ENCODE results near the gene LRRC8D.

LRRC8D gene

DNA sequence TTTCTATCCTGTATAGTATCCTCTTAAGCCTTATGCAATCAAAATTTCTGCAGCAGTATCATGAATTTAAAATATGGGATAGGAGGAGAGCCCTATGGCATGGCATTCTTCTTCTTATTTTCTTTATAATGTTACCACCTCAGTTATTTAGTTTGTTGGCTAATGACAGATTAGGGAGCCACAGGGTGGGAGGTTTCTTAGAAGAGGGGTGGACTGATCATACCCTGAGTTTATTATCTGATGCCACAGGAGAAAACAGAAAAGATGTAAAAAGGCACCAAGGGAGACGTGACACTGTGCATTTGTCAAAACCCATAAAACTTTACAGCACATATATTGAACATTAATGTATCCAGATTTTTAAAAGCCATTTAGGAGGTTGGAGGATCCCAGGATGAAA is 66.9 kb downstream of the LRRC8D start:
- H3K9me3 Mint-ChIP-seq = no peaks in the 10 kb centered on the region
- peaks cover 69% of the 10 kb centered on the region for H3K4me1 Mint-ChIP-seq
- peaks cover 35% of the 10 kb centered on the region for H3K36me3 Mint-ChIP-seq
- H3K27ac Mint-ChIP-seq = no peak overlapping the region
- H3K27me3 Mint-ChIP-seq = no peaks in the 10 kb centered on the region
- no peak overlapping the region for H3K4me3 Mint-ChIP-seq

- Mint-ChIP-seq H3K27me3 (no peaks in the 10 kb centered on the region), H3K36me3 (peaks cover 31% of the 10 kb centered on the region), H3K27ac (peak overlapping the region; percentile 59)
Measured at GRCh38 chr1:89888480-89889322, 67.9 kb downstream of the LRRC8D start.

DNA sequence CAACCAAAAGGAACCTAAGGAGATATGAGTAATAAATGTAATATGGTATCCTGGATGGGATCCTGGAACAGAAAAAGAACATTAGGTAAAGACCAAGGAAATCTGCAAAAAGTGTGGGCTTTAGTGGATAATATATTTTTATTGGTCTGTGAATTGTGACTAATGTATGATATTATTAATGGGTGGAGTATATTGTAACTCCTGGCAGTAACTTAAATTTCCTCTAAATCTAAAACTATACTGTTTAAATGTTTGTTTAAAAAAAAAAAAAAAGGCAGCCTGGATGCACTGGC is 68.4 kb downstream of the LRRC8D start:
- Mint-ChIP-seq H3K27me3 (no peaks in the 10 kb centered on the region), H3K36me3 (peaks cover 31% of the 10 kb centered on the region), H3K4me1 (peaks cover 59% of the 10 kb centered on the region), H3K4me3 (no peak overlapping the region), H3K27ac (no peak overlapping the region), H3K9me3 (no peaks in the 10 kb centered on the region)

More at GRCh38 chr1:89888480-89889322, 67.9 kb downstream of the LRRC8D start:
- Mint-ChIP-seq H3K9me3 (no peaks in the 10 kb centered on the region), H3K4me1 (peaks cover 63% of the 10 kb centered on the region), H3K4me3 (no peak overlapping the region)

DNA sequence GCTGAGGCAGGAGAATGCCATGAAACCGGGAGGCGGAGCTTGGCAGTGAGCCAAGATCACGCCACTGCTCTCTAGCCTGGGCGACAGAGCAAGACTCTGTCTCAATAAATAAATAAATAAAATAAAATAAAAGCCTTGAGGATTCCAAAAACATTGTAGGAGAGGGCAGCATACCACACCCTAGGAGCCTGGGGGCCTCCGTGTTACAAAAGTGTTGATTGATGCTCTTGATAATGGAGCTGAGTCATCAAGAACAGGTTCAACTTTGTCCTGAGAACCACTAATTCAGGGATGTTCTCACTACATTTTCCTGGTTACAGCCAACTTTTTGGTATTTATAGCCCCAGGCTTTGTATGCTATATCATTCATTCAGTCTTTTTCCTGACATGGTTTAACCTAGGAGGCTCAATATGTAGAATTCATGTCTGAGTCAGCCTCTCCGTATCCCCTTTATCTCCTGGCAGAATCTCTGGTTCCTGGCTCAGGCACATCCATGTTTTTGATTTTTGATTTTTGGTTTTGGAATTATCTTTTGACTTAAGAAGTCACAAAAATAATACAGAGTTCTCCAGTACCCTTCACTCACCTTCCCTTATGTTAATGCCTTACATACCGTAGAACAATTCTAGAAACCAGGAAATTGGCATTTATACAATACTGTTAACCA is 69.4 kb downstream of the LRRC8D start:
- Mint-ChIP-seq H3K36me3 (peaks cover 28% of the 10 kb centered on the region), H3K4me1 (peaks cover 56% of the 10 kb centered on the region), H3K27ac (peak overlapping the region; percentile 56), H3K4me3 (no peak overlapping the region), H3K9me3 (no peaks in the 10 kb centered on the region), H3K27me3 (no peaks in the 10 kb centered on the region)

GRCh38 chr1:89892816-89893215 is 72.0 kb downstream of the LRRC8D start:
- H3K27me3 Mint-ChIP-seq = no peaks in the 10 kb centered on the region
- no peak overlapping the region for H3K4me3 Mint-ChIP-seq
- no peaks in the 10 kb centered on the region for H3K9me3 Mint-ChIP-seq
- H3K27ac Mint-ChIP-seq = no peak overlapping the region
- peaks cover 29% of the 10 kb centered on the region for H3K36me3 Mint-ChIP-seq
- peaks cover 55% of the 10 kb centered on the region for H3K4me1 Mint-ChIP-seq

- peaks cover 60% of the 10 kb centered on the region for H3K4me1 Mint-ChIP-seq
Measured at GRCh38 chr1:89894210-89895201, 73.7 kb downstream of the LRRC8D start.

GRCh38 chr1:89896105-89896942 is 75.5 kb downstream of the LRRC8D start:
- peaks cover 58% of the 10 kb centered on the region for H3K4me1 Mint-ChIP-seq
- no peak overlapping the region for H3K27ac Mint-ChIP-seq
- H3K4me3 Mint-ChIP-seq = no peak overlapping the region
- peaks cover 18% of the 10 kb centered on the region for H3K36me3 Mint-ChIP-seq
- H3K9me3 Mint-ChIP-seq = no peaks in the 10 kb centered on the region
- H3K27me3 Mint-ChIP-seq = no peaks in the 10 kb centered on the region

More at GRCh38 chr1:89894210-89895201, 73.7 kb downstream of the LRRC8D start:
- Mint-ChIP-seq H3K4me3 (no peak overlapping the region), H3K27me3 (no peaks in the 10 kb centered on the region), H3K9me3 (no peaks in the 10 kb centered on the region), H3K27ac (no peak overlapping the region), H3K36me3 (peaks cover 24% of the 10 kb centered on the region)

DNA sequence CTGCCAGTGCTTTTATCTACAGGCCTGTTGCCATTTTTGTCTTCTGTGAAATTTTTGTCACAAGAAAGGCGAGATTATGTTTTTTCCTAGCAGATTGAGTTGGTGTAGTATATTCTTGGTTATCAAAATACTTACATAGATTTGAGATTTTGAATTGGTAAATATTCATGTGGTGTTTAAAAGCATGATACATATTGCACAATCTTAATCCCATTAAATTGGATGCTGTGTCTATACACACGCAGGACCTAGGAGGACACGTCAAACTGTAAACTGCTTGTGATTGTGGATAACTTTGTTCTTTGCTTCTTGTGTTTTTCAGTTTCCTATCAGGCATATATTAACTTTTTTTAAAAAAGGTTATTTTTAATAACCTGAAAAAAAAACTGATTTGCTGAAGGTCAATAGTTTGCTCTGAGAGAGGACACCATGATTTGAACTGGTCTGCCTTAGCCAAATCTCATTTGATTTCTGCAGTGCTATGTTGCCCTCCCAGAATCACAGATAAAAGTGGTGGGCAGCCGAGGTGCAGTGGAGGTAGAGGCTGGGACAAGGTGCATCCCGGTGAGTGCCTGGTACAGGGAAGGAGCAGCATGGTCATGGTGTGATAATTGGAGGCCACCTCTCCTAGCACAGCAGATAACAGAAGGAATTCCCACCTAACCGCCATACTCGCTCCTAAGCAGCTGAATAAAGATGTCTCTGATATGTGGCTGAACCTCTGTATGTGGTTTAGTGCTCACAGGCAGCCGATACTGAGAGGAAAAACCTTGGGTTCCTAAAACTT is 76.7 kb downstream of the LRRC8D start:
- no peak overlapping the region for H3K4me3 Mint-ChIP-seq
- H3K36me3 Mint-ChIP-seq = peaks cover 14% of the 10 kb centered on the region
- H3K27me3 Mint-ChIP-seq = no peaks in the 10 kb centered on the region
- no peaks in the 10 kb centered on the region for H3K9me3 Mint-ChIP-seq
- H3K4me1 Mint-ChIP-seq = peaks cover 55% of the 10 kb centered on the region
- H3K27ac Mint-ChIP-seq = no peak overlapping the region

DNA sequence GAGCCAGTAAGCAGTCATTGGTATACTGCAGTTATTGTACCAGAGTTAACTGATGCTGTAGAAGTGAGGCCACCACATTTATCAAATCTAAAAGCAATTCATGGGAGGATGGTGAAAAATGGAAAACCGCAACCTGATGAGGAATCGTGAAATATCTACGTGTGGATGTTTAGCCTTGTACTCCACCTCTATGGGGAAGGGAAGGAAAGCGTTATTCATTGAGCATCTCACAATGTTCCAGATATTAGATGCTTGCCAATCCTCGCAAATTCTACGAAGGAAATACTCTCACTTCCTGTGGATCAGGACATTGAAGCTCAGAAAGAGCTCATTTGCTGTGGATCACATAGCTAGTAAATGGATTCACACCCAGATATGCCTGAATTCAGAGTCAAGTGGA is 77.3 kb downstream of the LRRC8D start:
- Mint-ChIP-seq H3K9me3 (no peaks in the 10 kb centered on the region), H3K27me3 (no peaks in the 10 kb centered on the region), H3K27ac (no peak overlapping the region), H3K4me1 (peaks cover 58% of the 10 kb centered on the region), H3K36me3 (peaks cover 12% of the 10 kb centered on the region), H3K4me3 (no peak overlapping the region)

DNA sequence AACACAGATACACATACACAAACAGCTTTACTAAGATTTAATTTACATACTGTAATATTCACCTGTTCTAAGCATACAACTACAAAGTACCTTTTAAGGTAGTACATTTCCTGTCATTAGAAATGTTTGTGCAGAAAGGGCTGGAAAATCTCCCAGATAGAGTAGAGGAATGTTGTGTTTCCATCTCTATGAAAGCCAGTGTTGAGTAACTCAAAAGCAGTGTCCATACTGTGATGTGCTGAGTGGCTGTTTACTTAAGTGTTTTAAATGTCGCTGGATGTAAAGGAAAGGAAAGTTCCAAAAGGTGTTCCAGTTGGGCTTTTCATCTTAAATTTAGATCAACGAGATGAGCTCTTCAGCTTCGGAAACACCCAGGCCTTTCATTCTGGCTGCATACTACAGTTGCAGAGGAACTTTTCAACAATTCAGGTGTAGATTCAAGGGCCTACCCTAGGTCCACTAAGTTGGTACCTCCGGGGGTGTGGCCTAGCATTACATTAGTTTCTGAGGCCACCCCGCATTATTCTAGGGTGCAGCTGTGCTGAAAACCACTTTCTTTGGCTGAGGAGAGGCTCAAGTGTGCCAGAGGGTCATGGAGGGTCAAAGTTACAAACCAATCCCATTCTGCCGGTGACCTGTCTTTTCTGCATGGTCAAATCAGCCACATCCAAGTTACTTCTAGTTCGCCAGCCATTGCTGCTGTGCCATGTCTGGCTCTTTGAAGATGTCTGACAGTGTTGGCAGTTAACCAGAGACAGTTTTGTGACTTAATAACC is 78.1 kb downstream of the LRRC8D start:
- H3K9me3 Mint-ChIP-seq = no peaks in the 10 kb centered on the region
- H3K36me3 Mint-ChIP-seq = peaks cover 12% of the 10 kb centered on the region
- H3K27ac Mint-ChIP-seq = no peak overlapping the region
- H3K4me1 Mint-ChIP-seq = peaks cover 65% of the 10 kb centered on the region
- H3K27me3 Mint-ChIP-seq = no peaks in the 10 kb centered on the region
- H3K4me3 Mint-ChIP-seq = no peak overlapping the region

DNA sequence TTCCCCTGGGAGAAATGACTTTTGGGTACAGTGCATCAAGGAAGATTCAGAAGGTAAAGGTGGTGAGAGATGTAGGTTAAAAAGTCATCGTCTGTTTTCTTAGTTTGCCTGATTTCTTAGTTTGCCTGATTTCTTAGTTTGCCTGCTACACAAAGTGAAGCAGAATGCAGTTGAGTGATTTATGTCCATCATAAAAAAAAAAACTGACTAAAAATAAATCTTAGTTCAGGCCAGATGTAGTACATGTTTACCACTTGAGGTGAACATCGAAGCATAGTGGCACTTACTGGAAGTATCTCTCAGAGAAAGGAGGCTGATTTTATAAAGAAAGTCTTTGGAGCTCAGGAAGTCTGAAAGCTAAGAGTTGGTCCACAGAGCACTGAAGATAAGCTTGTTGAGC is 79.5 kb downstream of the LRRC8D start:
- Mint-ChIP-seq H3K9me3 (no peaks in the 10 kb centered on the region), H3K27ac (peak overlapping the region; percentile 14), H3K4me1 (peaks cover 61% of the 10 kb centered on the region), H3K36me3 (peaks cover 14% of the 10 kb centered on the region), H3K27me3 (no peaks in the 10 kb centered on the region), H3K4me3 (no peak overlapping the region)

DNA sequence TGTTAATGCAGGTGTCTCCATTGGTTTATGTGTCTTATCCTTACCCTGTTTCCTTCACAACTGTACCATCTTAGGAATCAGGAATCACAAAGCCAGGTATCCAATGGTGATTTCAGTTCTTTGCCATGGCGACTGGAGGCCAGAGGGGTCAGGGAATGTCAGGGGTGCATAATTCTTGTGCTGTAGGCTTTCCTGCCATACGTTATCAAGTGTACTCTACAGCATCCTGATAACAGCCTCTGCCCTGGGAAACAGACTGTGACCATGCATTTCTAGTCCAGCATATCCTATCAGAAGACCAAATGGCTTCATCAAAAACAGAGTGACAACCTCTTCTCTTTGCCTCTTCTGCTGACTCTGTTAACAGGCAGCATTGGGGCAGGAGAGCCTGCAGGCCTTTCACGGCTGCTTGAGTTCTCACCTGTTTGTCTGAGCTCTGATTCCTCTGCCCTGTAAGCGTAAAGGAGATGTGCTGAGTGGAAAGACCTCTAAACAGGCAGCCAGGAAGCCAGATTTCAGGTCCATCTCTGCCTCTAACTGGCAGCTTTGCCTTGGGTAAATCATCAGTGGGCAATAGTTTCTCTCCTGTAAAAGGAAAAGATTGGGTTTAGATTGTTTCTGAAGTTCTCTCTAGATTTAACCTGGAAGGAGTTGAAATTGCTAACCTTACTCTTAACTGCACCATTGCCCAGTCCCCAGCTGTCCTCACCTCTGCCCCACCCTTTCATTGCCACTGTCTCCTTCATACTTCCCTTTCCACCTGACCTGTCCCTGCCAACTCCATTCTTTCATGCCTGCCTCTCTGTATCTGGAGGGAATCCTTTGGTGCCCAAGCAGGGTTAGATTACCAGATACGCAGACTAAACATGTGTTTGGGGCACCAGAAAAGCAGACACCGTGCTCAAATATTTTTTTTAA is 80.2 kb downstream of the LRRC8D start:
- Mint-ChIP-seq H3K27ac (no peak overlapping the region), H3K4me1 (peaks cover 63% of the 10 kb centered on the region), H3K27me3 (no peaks in the 10 kb centered on the region), H3K4me3 (no peak overlapping the region), H3K36me3 (peaks cover 14% of the 10 kb centered on the region), H3K9me3 (no peaks in the 10 kb centered on the region)
